ENCODE measurements around the gene TMEM144.
"Not testable (repeated sequence)": the region's sequence is repeated elsewhere in the genome, so short reads cannot be mapped to it uniquely, and the experiment has no call there.

The TMEM144 gene

DNA sequence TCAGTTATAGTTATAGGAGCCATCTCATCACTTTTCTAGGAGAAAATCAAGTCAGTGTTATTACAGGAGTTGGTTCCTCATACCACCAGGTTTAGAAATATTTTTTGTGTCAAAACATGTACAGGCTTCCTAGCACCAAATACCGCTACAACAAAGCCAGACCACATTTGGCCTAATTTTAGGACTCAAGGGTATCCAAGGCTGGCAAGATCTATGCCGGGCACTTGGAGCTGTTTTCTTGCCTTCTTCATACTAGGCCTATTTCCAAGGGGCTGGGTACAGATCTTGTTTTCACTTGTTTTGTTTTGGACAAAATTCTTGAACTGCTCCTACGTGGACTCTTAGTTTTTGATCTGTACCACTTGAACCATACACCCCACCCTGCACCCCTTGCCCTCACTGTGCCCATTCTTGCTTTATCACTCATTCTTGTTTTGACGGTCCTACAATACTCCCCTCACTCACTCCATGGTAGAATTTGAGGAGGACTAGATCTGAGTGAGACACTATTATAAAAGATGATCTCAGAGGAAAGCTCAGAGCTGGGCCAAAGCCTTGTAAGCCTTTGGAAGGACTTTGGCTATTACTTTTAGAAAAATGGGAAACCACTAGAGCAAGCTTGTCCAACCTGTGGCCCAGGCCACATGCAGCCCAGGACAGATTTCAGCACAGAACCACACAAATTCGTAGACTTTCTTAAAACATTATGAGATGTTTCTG is 17.7 kb upstream of the TMEM144 start:
- DNase-seq: no peak

GRCh38 chr4:158193171-158193749 is 17.0 kb upstream of the TMEM144 start:
- DNase-seq: no peak

GRCh38 chr4:158195297-158195696 is 15.0 kb upstream of the TMEM144 start:
- no peak for DNase-seq

DNA sequence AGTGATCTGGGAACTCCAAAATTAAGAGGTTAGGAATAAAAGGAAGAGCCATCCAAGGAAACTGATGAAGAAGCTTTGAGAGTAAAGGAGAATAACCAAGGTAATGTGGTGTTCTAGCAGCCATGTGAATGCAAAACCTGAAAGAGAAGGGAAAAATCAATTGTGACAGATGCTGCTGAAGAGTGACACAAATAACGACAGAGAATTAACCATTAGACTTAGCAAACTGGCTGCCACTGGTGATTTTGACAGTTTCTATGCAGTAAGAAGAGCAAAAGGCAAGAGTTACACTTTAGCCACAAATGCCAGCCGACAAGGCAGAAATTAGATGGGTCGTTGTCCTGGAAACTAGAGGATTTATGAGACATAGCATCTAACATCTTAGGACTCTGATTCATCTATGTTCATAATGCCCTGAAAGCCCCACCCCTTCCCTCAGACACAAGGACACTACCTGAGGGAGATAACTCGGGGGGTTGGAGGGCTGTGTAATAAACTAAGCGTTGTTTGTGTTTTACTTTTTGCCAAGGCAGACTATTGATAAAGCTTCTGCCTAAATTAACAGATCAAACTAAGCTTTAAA is 13.0 kb upstream of the TMEM144 start:
- DNase-seq: no peak

DNA sequence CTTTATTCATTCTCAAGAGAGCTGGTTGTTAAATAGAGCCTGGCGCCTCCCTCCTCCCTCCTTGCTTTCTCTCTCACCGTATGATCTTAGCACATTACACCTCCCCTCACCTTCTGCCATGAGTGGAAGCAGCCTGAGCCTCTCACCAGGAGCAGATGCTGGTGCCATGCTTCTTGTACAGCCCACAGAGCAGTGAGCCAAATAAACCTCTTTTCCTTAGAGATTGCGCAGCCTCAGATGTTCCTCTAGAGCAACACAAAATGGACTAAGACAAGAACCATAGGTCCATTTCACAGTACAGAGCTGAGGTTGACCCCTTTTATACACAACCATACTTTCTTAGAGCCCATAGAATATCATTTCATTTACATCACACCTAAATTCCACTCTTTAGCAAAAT is 10.1 kb upstream of the TMEM144 start:
- no peak for DNase-seq

GRCh38 chr4:158201322-158201721 is 9.0 kb upstream of the TMEM144 start:
- no peak for DNase-seq

- DNase-seq: no peak
These were observed 8.4 kb upstream of the TMEM144 start for GRCh38 chr4:158201876-158202275.

DNA sequence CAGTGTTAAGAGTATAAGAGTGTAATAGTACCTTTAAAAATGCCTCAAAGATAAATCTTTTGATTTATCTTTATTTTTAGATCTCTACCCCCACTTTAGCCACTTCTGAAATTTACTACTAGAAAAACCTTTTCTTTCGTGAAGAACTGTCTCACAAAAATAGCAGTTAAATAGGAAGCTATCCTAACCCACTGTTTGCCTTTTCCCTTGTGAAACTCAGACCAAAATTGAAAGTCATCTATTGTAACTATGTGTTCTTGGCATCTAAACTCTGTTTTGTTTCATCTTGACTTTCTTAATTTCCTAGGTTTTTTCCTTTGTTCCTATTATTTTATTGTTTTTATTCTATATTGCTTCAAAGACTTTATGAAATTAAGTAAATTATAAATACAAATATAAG is 7.8 kb upstream of the TMEM144 start:
- no peak for DNase-seq

GRCh38 chr4:158203436-158203835 is 6.8 kb upstream of the TMEM144 start:
- no peak for DNase-seq

- no peak for DNase-seq
These were observed 6.4 kb upstream of the TMEM144 start for GRCh38 chr4:158203929-158204328.

DNA sequence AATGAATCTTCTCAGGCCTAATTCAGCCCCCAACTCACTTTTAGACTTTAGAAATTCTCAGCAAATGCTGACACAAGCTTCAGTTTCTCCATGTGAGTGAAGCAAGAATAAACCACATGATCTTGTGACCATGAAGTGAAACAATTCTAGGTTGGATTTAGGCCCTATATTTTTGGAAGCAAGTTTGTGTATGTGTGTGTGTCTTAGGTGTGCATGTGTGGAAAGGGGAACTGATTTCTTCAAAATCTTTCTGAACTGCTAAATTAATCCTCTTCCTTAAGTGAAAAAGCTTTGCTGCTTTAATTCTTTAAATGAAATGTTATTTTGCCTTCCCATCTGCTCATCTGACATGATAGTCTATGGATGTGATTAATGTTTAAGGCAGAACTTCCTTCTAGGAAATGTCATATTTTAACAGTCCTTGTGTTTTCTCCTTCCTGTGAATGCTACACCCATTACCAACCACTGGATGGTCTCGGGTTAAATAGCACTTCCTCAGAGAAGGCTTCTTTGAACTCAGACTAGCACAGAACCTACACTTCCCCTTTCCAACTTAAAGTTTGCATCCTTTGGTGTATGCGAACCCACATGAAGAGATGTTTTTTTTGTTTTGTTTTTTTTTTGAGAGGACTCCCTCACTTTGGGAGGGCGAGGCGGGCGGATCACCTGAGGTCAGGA is 1.2 kb upstream of the TMEM144 start:
- DNase-seq: no peak

DNA sequence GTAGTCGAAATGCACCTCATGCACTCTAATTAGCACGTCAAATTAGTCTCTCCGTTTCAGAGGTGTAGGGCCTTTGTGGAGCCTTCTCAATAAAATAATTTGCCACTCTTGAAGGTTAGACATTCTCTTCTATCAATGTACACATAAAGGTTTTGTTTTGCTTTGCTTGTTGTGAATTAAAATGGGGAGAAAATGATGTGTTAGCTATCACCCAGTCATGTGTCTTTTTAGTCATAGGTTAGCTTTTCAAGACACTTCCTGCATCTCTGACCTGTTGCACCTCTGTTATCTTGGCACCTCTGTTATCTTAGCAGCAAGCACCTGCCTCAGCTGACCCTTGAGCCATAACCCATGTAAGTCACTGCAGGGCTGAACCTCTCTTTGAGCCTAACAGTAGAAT is 936 bp downstream of the TMEM144 start:
- no peak for DNase-seq

GRCh38 chr4:158213466-158213865 is 3.2 kb downstream of the TMEM144 start:
- DNase-seq: no peak

GRCh38 chr4:158214856-158215255 is 4.6 kb downstream of the TMEM144 start:
- no peak for DNase-seq

- DNase-seq: no peak
These were observed 7.5 kb downstream of the TMEM144 start for GRCh38 chr4:158217763-158218162.

GRCh38 chr4:158219623-158220022 is 9.3 kb downstream of the TMEM144 start:
- no peak for DNase-seq

GRCh38 chr4:158224318-158224717 is 14.0 kb downstream of the TMEM144 start:
- not testable (repeated sequence) for DNase-seq

DNA sequence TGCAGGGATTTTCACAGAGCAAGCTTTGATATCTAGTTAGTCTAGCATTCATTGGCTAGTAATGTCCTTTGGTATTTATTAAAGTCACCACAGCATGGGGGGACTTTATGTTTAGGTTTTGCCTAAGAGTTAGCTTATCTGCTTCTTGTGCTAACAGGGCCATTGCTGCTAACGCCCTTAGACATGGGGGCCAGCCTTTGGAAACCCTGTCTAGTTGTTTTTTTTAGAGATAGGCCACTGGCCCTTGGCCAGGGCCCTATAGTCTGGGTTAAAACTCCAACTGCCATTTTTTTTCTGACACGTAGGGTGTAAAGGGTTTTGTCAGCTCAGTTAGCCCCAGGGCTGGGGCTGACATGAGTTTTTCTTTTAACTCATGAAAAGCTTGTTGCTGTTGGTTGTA is 14.7 kb downstream of the TMEM144 start:
- not testable (repeated sequence) for DNase-seq

DNA sequence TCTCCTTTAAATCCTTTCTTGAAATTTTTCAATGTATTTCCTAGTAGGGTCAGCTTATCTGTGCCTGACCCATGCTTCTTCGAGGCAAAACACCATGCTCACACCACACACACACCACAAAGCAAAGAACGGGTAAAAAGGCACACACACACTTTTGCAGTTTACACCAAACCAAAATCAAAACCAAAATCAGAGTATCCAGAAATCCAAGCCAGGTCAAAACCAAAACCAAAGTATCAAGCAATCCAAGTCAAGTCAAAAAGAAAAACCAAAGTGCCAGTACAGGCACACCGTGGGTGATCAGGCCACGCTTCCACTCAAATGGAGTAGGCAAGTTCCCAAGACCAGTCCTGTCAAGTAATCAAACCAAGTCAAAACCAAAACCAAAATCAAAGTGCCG is 17.6 kb downstream of the TMEM144 start:
- DNase-seq: not testable (repeated sequence)

GRCh38 chr4:158228399-158228798 is 18.1 kb downstream of the TMEM144 start:
- DNase-seq: not testable (repeated sequence)

DNA sequence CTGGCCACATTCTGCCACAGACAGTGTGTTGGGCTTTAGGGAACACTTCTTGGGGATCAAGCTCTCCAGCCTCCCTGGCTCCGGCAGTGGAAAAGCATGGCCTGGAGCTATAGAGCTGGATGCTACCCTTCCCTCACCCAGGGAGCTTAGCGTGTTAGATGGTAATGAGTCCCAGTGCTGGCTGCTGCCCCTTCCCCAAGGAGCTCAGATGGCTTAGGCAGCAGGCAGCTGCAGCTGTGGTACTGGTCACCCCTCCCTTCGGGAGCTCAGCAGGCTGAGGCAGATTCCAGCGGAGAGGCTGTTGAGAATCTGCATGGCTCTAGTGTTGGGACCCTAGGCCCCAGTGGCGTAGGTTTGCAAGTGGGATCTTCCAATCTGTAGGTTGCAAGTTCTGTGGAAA is 19.5 kb downstream of the TMEM144 start:
- DNase-seq: no peak

GRCh38 chr4:158234671-158235070 is 24.4 kb downstream of the TMEM144 start:
- no peak for DNase-seq

- no peak for DNase-seq
These were observed 26.2 kb downstream of the TMEM144 start for GRCh38 chr4:158236304-158237030.
